ENCODE measurements around the gene PNPLA5.
"Not testable (repeated sequence)": the region's sequence is repeated elsewhere in the genome, so short reads cannot be mapped to it uniquely, and the experiment has no call there.

Gene PNPLA5, protein sequence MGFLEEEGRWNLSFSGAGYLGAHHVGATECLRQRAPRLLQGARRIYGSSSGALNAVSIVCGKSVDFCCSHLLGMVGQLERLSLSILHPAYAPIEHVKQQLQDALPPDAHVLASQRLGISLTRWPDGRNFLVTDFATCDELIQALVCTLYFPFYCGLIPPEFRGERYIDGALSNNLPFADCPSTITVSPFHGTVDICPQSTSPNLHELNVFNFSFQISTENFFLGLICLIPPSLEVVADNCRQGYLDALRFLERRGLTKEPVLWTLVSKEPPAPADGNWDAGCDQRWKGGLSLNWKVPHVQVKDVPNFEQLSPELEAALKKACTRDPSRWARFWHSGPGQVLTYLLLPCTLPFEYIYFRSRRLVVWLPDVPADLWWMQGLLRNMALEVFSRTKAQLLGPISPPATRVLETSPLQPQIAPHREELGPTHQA

GRCh38 chr22:43891360-43892182, at the start of gene PNPLA5:
PNPLA5 (minus strand) TSS chr22:43892013; CDS start chr22:43891880, 133 bp downstream.
- peak; percentile 53 for DNase-seq (ENCODE audit: low spot score)

DNA sequence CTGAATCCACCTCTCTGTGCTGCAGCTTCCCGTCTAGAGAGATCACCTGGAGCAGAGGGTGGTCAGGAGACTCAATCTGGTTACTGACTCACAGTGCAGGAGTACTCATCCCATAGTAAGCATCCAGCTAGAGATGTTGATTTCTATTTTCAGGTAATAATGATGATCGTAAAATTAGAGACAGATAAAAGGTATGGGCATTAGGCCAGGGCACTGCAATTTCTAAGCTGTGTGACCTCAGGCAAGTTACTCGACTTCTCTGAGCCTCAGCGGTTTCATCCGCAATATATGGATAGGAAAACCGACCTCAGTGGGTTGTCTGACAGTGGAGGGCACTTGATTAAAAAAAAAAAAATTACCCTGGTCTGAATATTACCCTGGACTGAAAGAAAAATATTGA, 49.6 kb upstream of the PNPLA5 start:
- no peak for DNase-seq (ENCODE audit: low spot score)

DNA sequence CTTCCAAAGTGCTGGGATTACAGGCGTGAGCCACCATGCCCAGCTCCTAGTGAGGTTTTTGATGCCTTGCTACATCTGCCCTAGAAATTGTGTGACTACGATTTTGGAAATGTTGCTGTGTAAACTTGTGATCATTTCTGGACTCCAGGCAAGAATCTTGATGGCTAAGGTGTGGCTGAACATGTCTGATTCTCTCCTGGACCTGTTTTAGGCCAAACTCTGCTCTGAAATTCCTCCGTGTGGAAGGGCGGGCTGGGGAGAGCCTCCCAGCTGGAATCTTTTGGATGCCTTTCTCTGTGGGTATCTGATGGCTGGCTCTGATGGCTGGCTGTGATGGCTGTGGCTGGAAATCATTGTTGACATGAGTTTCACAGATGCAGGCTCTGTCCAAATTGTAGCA, 40.0 kb upstream of the PNPLA5 start:
- DNase-seq (ENCODE audit: low spot score), result no peak

GRCh38 chr22:43928908-43929307, 37.1 kb upstream of the PNPLA5 start:
- DNase-seq (ENCODE audit: low spot score), result no peak

DNA sequence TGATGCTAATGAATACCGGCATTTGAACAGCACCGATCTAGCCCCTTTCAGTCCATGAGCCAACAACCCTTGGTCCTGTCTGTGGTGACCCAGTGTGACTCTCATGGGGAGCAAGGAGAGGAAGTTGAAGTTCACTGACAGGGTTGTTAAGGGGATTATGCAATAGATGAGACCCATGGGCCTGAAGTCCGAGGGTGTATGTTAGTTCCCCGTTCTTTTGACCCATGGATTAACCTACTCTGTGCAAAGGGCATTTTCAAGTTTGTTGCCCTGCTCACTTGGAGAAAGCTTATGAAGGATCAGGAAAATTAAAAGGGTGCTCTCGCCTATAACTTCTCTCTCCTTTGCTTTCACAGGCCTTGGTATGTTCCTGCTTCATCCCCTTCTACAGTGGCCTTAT, 36.7 kb upstream of the PNPLA5 start:
- no peak for DNase-seq (ENCODE audit: low spot score)

DNA sequence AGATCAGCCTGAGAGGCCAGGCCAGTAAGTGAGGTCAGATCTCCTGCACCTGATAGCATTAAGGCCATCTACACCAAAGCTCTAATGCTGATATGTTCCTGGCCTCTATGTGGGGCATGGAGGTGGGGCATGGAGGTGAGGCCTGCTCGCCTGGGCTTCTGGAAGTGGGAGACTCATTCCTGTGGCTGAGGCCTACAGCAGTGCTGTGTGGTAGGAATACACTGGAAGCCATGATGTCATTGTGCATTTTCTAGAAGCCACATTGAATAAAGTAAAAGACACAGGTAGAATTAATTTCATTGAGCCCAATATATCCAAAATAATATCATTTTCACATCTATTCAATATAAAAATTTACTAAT, 34.5 kb upstream of the PNPLA5 start:
- no peak for DNase-seq (ENCODE audit: low spot score)

- no peak for DNase-seq (ENCODE audit: low spot score)
Observed at GRCh38 chr22:43925433-43926348, 33.9 kb upstream of the PNPLA5 start.

DNA sequence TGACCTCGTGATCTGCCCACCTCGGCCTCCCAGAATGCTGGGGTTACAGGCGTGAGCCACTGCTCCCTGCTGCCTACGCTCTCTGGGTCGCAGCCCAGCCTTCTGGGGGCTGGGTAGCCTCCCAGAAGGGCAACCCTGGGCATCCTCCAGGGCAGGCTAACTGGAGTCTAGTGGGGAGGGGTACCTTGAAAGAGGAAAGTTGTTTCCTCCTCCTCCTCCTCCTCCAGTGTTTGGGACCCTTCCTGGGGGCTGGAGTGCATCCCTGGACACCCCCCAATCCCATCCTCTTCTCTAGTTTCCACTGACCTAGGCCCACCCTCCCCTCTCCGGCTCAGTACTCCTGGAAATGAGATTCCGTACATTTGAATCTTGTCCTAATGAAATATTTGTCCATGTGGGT, 33.1 kb upstream of the PNPLA5 start:
- no peak for DNase-seq (ENCODE audit: low spot score)

- DNase-seq (ENCODE audit: low spot score), result peak; percentile 96
Observed at GRCh38 chr22:43923631-43924464, 32.0 kb upstream of the PNPLA5 start, which contains the start of gene PNPLA3. PNPLA3 (plus strand) TSS chr22:43923805; CDS start chr22:43923912, 107 bp downstream.

GRCh38 chr22:43923191-43923590, 31.4 kb upstream of the PNPLA5 start:
- DNase-seq (ENCODE audit: low spot score), result no peak

DNA sequence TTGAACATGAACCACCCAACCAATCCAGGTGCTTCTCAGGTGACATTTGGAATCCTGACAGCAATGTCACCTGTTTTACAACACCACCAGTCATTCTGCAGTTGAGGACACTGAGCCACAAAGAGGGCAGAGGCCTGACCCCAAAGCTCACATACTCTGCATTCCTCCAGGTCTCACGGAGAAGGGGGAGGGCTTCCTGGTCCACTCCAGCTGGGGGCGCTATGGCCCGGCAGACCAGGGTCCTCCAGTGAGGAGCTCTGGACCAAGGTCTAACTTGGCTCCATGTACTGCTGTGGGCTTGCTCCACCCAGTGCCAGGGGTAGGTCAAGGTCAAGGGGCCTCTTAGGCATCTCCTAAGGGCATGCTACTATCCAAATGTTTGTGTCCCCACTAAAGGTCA, 30.3 kb upstream of the PNPLA5 start:
- DNase-seq (ENCODE audit: low spot score), result no peak

DNA sequence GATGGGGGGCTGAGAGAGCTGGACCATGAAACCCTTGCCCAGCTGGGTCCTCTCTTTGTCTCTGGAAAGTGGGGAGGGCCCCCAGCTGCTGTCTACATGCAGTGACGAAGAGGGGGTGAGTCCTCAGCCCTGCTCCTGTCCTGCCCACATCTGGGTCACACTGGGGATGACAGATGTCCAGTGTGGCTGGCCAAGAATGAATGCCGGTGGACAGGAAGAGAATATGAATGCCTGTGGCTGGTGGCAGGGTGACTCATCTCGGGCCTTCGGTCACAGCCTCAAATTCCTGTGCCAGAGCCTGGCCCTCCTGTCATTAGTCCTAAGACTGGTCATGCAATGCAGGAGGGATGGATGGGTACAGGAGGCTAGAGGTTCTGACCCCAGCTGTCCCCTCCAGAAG, 29.6 kb upstream of the PNPLA5 start:
- peak; percentile 89 for DNase-seq (ENCODE audit: low spot score)

GRCh38 chr22:43919106-43919973, 27.5 kb upstream of the PNPLA5 start:
- peak; percentile 72 for DNase-seq (ENCODE audit: low spot score)

DNA sequence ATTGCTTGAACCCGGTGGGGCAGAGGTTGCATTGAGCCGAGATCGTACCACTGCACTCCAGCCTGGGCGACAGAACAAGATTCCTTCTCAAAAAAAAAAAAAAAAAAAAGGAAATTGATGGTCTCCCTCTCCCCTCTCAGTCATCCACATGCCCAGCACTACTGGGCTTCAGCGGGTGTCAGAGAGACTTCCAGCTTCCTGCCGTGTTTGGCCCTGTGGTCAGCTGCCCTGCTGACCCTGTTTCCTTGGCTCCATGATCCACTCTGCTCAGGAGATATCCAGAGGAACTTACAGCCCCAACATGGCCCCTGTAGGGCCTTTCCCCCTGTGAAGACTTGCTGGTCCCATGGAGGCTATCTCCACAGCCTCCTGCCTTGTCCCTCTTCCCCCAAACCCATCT, 25.7 kb upstream of the PNPLA5 start:
- DNase-seq (ENCODE audit: low spot score), result no peak

DNA sequence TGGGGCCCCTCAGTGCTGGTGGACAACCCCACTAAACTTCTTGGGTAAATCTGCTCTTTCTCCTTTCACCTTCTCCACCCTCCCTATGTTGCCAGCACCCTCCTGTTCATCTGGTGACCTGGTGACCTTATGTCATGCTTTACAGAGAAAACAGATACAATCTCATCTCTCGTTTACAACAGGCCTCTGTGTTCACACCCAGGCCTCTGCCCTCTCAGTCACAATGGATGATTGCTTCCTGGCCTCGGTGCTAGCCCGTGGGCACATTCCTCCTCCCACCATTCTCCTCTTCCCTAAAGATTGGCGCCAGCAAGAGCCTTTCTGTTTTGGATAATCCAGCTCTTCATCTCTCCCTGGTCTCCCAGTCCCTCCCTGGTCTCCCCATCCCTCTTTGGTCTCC, 19.5 kb upstream of the PNPLA5 start:
- no peak for DNase-seq (ENCODE audit: low spot score)

DNA sequence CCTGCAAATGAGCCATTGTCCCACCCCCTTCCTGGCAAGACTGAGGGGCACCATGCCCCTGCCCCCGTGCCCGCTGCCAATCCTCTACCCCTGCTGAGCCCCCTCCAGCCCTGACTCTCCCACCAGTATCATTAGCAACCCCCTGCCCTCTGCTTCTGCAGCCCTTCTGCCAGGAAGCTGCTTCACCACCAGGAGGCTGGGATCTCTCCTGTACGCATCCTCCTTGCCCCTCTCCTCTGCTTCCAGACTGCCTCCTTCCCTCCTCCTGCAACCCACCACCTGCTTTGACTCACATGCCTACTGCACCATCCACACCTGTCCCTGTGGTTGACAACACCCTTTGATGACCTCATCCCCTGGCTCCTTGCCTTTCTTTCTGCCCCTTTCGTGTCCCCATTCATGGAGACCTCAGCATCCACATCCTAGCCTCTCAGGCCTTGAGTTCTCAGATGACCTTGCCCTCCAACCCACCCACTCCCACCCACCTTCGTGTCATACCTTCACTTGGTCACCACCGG, 18.4 kb upstream of the PNPLA5 start:
- DNase-seq (ENCODE audit: low spot score), result no peak

GRCh38 chr22:43909708-43910107, 17.9 kb upstream of the PNPLA5 start:
- no peak for DNase-seq (ENCODE audit: low spot score)

GRCh38 chr22:43905681-43906080, 13.9 kb upstream of the PNPLA5 start:
- no peak for DNase-seq (ENCODE audit: low spot score)

DNA sequence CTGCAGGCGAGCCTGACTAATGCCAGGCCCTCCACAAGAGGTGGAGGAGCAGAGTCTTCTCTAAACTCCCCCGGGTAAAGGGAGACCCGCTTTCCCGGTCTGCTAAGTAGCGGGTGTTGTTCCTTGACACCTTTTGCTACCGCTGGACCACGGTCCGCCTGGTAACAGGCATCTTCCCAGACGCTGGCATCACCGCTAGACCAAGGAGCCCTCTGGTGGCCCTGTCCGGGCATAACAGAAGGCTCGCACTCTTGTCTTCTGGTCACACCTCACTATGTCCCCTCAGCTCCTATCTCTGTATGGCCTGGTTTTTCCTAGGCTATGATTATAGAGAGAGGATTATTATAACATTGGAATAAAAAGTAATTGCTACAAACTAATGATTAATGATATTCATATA, 12.6 kb upstream of the PNPLA5 start:
- not testable (repeated sequence) for DNase-seq (ENCODE audit: low spot score)

- DNase-seq (ENCODE audit: low spot score), result not testable (repeated sequence)
Observed at GRCh38 chr22:43903033-43903432, 11.2 kb upstream of the PNPLA5 start.
